ENCODE data around the gene DNAJC18.
"Not testable (repeated sequence)": the region's sequence is repeated elsewhere in the genome, so short reads cannot be mapped to it uniquely, and the experiment has no call there.

GRCh38 chr5:139482890-139483208 is 43.5 kb upstream of the DNAJC18 start:
- TF ChIP-seq EZH2phosphoT487 (IDR thresholded peaks at IDR 0.05; ENCODE audit: insufficient read depth, low read depth); EZH2 (IDR thresholded peaks at IDR 0.05; ENCODE audit: insufficient read depth, poor library complexity, severe bottlenecking): not testable (repeated sequence)

Data from GM23248 (cell line).